Activated T-cell treated with anti-CD3 and anti-CD28 coated beads, Interleukin-2, amount 50 U/mL, for 1 hour (primary cell): Measurements from ENCODE around the gene WASF2.
"Not testable (repeated sequence)": the region's sequence is repeated elsewhere in the genome, so short reads cannot be mapped to it uniquely, and the experiment has no call there.

ENCODE experiments used
- DNase-seq: peaks from one replicate; pipeline ENCODE4 v3.0.0-alpha.2; 2020

WASF2 gene

DNA sequence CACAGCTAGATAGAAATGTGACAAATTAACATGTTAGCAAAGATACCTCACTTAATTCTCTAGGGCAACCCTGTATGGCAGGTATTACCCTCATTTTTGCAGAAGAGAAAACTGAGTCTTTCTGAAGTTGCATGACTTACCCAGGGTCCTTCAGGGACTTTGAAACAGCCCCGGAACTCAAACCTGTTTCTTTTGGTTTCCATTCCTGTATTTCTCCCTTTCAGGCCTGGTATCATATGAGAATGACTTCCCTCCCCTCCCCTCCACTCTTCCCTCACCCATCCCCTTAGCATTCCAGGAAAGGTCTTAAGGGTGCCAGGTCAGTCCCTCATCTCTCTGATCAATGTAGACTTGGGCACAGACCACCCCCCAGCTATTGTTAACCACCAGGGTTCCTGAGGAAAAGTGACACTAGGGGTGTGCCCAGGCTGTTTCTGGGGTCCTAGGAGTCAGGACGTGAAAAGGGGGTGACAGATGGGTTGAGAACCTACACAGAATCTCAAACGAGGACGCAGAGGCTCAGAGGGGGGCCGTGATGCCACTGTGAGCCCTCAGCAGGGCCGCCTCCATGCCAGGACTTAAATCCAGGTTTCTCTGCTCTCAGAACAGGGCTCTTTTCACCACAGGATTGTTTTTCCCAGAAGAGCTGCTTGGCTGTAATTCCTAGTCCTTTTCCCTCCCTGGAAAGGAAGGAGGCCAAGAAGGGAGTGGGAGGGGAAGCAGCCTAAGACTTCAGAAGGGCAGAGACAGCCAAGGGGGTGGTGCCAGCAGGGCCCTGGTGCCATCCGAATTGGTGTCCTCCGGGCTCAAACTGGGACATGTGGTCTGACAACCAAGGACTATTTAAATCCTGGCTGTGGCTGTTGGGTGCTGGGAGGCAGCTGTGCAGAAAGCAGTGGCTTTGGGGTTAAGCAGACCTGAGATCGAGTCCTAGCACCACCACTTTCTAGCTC lies 2.1 kb upstream of the WASF2 start:
- no peak for DNase-seq

DNA sequence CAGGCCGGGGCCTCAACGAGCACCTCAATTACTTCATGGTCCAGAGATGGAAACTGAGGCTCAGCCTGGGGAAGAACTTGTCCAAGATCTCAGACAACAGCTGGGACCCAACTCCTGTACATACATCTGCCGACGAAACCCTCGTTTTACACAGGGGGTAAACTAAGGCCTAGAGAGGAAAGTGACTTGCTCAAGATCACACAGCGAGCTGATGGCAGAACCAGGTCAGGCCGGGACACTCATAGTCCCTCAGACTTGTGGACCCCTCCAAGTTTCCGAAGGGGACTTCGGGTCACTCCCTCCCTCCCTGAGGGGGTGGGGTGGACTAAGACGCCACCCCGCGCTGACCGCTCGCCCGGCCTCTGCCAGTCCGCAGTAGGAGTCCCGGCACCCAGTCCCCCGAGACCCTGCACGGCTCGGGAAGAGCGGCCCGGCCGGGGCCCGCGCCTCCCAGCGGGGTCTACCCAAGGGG lies 430 bp downstream of the WASF2 start:
- no peak for DNase-seq

GRCh38 chr1:27487966-27488884 lies 1.7 kb downstream of the WASF2 start:
- no peak for DNase-seq

DNA sequence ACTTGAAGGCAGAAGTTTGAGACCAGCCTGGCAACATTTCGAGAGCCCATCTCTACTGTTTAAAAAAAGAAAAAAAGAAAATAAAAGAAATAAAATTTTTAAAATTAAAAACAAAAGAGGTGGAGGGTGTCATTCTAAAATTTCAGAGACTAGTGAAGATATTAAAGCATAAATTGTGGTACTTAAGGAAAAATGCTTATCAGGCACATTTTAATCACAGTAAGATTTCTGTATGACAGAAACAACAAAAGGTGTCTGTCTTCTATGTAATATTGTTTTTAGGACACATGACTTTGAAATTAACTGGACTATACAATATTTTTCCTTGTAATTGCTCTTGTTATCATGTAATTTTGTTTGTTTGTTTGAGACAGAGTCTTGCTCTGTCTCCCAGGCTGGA lies 4.6 kb downstream of the WASF2 start:
- DNase-seq = no peak

DNA sequence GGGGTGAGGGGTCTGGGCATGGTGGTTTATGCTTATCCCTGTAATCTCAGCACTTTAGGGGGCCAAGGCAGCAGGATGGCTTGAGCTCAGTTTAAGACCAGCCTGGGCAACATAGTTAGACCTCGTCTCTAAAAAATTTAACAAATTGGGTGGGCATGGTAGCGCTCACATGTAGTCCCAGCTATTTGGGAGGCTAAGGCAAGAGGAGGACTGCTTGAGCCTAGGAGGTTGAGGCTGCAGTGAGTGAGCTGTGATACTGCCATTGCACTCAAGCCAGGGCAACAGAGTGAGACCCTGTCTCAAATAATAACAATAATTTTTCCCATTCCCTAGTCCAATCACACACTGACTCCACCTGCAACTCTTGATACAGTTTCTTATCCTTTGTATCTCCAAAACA lies 6.3 kb downstream of the WASF2 start:
- no peak for DNase-seq

GRCh38 chr1:27481994-27482620 lies 7.9 kb downstream of the WASF2 start:
- DNase-seq = no peak

DNA sequence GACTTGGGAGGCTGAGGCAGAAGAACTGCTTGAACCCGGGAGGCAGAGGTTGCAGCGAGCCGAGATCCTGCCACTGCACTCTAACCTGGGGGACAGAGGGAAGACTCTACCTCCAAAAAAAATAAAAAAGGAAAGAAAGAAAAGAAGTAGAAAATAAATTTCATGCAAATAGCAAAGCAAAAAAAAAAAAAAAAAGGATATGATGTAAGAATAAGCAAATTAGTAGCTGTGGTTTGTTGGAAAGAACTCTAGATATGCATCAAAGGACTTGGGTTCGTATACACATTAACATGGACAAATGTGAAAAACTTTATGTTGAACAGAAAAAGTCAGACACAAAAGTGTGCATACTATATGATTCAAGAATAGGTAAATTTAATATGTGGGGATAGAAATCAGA lies 11.9 kb downstream of the WASF2 start:
- DNase-seq = no peak

DNA sequence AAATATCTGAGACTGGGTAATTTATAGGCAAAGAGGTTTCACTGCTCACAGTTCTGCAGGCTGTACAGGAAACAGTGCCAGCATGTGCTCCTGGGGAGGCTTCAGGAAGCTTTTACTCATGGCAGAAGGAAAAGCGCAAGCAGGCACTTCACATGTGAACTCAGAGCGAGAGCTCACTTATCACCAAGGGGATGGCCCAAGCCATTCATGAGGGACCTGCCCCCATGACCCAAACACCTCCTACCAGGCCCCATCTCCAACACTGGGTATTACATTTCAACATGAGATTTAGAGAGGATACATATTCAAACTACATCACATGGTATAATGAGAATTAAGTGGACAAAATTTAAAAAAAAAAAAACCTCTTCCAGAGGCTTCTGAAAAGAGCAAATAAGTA lies 13.7 kb downstream of the WASF2 start:
- no peak for DNase-seq

- no peak for DNase-seq
These were observed 14.2 kb downstream of the WASF2 start for GRCh38 chr1:27475720-27476119.

DNA sequence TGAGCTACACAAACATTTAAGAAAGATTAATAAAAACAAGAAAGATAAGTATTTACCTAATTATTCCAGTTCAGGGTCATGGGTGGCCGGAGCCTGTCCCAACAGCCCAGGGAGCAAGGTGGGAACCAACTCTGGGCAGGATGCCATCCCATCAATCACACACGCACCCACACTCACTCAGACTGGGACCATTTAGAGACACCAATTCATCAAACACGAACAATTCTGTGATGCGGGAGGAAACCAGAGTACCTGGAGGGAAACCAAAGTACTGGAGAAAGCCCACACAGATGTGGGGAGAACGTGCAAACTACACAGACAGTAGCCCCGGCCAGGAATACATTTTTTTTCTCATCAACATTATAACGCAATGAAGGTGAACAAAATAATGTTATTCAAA lies 16.2 kb downstream of the WASF2 start:
- no peak for DNase-seq

DNA sequence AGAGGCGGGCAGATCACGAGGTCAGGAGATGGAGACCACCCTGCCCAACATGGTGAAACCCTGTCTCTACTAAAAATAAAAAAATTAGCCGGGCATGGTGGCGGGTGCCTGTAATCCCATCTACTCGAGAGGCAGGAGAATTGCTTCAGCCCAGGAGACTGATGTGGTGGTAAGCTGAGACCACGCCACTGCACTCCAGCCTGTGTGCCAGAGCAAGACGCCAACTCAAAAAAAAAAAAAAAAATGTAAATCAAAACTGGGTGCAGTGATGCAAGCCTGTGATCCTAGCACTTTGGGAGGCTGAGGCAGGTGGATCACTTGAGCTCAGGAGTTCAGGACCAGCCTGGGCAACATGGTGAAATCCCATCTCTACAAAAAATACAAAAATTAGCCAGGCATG lies 17.9 kb downstream of the WASF2 start:
- DNase-seq = not testable (repeated sequence)

DNA sequence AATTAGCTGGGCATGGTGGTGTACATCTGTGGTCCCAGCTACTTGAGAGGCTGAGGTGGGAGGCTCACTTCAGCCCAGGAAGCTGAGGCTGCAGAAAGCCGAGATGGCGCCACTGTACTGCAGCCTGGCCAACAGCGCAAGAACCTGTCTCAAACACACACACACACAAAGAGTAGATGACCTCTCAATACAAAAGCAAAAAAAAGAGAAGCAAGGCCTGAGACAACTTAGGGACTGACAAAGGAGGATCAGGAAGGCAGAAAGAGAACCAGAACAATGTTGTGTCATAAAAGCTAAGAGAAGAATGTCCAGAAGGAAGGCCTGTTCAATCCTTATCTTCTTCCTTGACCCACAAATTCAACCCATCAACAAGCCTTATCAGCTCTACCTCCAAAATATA lies 18.5 kb downstream of the WASF2 start:
- no peak for DNase-seq

GRCh38 chr1:27469334-27469733 lies 20.6 kb downstream of the WASF2 start:
- DNase-seq = no peak

GRCh38 chr1:27468378-27468777 lies 21.6 kb downstream of the WASF2 start:
- DNase-seq = not testable (repeated sequence)

GRCh38 chr1:27464926-27465647 lies 24.9 kb downstream of the WASF2 start:
- DNase-seq = no peak

DNA sequence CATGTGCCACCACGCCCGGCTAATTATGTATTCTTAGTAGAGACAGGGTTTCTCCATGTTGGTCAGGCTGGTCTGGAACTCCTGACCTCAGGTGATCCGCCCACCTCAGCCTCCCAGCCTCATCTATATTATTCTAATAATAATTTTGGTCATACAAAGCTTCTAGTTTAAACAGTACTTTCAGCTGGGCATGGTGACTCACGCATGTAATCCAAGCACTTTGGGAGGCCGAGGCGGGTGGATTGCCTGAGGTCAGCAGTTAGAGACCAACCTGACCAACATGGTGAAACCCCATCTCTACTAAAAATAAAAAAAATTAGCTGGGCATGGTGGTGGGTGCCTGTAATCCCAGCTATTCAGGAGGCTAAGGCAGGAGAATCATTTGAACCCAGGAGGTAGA lies 26.1 kb downstream of the WASF2 start:
- DNase-seq = not testable (repeated sequence)

DNA sequence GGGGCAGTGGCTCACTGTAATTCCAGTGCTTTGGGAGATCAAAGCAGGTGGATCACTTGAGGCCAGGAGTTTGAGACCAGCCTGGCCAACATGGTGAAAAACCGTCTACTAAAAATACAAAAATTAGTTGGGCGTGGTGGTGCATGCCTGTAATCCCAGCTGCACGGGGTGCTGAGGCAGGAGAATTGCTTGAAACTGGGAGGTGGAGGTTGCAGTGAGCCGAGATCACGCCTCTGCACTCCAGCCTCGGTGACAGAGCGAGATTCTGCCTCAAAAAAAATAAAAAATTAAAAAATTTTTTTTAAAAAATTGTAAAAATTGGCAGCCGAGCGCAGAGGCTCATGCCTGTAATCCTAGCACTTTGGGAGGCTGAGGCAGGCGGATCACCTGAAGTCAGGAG lies 31.4 kb downstream of the WASF2 start:
- not testable (repeated sequence) for DNase-seq

GRCh38 chr1:27455139-27455811 lies 34.7 kb downstream of the WASF2 start:
- no peak for DNase-seq

GRCh38 chr1:27454610-27455009 lies 35.4 kb downstream of the WASF2 start:
- DNase-seq = no peak

GRCh38 chr1:27451343-27451742 lies 38.6 kb downstream of the WASF2 start:
- no peak for DNase-seq

GRCh38 chr1:27448982-27449381 lies 41.0 kb downstream of the WASF2 start:
- DNase-seq = no peak

DNA sequence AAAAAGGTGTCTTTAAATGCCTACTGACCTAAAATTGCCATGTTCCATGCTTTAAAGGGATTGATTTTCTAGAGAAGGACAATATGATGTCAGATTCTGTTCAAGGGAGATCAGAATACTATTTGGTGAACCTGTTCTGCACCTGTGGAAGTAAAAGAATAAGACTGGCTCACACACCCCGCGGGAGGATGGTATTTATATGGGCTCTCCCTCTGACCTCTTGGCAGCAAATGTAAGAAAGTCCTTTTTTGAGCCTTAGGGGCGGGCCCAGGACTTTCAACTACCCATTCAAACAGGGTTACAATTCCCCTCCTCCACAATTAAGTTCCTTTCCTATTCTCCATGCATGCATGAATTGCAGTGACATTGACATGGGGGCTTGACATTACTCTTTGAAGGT lies 42.1 kb downstream of the WASF2 start:
- DNase-seq = no peak
